Breast epithelium (tissue), 3 donors: Measurements from ENCODE around the gene TCTN1.

ENCODE experiments used
- POLR2A ChIP-seq: fragments of 450-650 bp; IDR thresholded peaks from one replicate; pipeline ENCODE4 v1.6.1; 2016; ENCODE audit warnings: antibody characterized with exemption, mild to moderate bottlenecking, moderate library complexity
- TF ChIP-seq, protein P1 (sequence below), 3 donors: fragments of 450-650 bp; IDR thresholded peaks; one replicate each; pipeline ENCODE4 v1.5.1; 2016 to 2017; ENCODE audit warnings: antibody characterized with exemption in 3 of 3, mild to moderate bottlenecking in 3 of 3, moderate library complexity in 3 of 3

- TF ChIP-seq, protein P1, sequence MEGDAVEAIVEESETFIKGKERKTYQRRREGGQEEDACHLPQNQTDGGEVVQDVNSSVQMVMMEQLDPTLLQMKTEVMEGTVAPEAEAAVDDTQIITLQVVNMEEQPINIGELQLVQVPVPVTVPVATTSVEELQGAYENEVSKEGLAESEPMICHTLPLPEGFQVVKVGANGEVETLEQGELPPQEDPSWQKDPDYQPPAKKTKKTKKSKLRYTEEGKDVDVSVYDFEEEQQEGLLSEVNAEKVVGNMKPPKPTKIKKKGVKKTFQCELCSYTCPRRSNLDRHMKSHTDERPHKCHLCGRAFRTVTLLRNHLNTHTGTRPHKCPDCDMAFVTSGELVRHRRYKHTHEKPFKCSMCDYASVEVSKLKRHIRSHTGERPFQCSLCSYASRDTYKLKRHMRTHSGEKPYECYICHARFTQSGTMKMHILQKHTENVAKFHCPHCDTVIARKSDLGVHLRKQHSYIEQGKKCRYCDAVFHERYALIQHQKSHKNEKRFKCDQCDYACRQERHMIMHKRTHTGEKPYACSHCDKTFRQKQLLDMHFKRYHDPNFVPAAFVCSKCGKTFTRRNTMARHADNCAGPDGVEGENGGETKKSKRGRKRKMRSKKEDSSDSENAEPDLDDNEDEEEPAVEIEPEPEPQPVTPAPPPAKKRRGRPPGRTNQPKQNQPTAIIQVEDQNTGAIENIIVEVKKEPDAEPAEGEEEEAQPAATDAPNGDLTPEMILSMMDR (IDR thresholded peaks at IDR 0.05), result no peak
- no peak for TF ChIP-seq POLR2A
Observed at GRCh38 chr12:110590059-110590458, 23.9 kb upstream of the TCTN1 start.
